Uterus (tissue), 2 donors: Measurements from ENCODE around the gene COA1.

Experiments used
- CTCF ChIP-seq, 4 experiments: fragments of 200-600 bp in 2 of 4; fragments of 450-650 bp in 2 of 4; sonication (generic) in 2 of 4; IDR thresholded peaks; one replicate each; pipeline ENCODE4 v1.5.1; 2016 to 2019; ENCODE audit warnings: antibody characterized with exemption in 4 of 4, mild to moderate bottlenecking in 2 of 4, moderate library complexity in 1 of 4
- POLR2A ChIP-seq, 2 donors: fragments of 450-650 bp; IDR thresholded peaks; one replicate each; pipeline ENCODE4 v1.6.1; 2016; ENCODE audit warnings: antibody characterized with exemption in 2 of 2, mild to moderate bottlenecking in 1 of 2, moderate library complexity in 1 of 2

- TF ChIP-seq POLR2A (IDR thresholded peaks at IDR 0.05): no peak
- no peak for TF ChIP-seq CTCF (IDR thresholded peaks at IDR 0.05)
Measured at GRCh38 chr7:43640679-43641078, 88.6 kb downstream of the COA1 start.
